ENCODE results near the gene EFCAB6. TPM values are rescaled to one million over a fixed set of nuclear protein-coding genes. Genes with fewer than 3 reads are reported as not detected.

EFCAB6 gene
- total and polyA plus RNA-seq, 9 of the 15 experiments (the other 6 are each of a cell fraction or from before 2014, with no cell fraction given) = 0.06 TPM; not detected in 8

- TF ChIP-seq CUX1 (CRISPR knock-in tag; IDR thresholded peaks at IDR 0.05) = no peak
- no peak for TF ChIP-seq SMARCE1 (IDR thresholded peaks at IDR 0.05)
- TF ChIP-seq MYBL2 (IDR thresholded peaks at IDR 0.05; ENCODE audit: low read depth) = no peak
- TF ChIP-seq MYBL2 (CRISPR knock-in tag; IDR thresholded peaks at IDR 0.05; ENCODE audit: borderline replicate concordance) = no peak
- no peak for TF ChIP-seq DPF2 (IDR thresholded peaks at IDR 0.05)
- TF ChIP-seq MTA3 (IDR thresholded peaks at IDR 0.05; ENCODE audit: borderline replicate concordance) = no peak
- TF ChIP-seq RBM39 (optimal IDR thresholded peaks at IDR 0.05; ENCODE audit: low read depth, low read length) = no peak
Observed at GRCh38 chr22:43511276-43511910, 300.7 kb downstream of the EFCAB6 start (continued).

All from K562 (cell line).